DND-41 (cell line): ENCODE measurements around the gene RPS14.

Experiments
- EZH2 ChIP-seq: IDR thresholded peaks from 3 replicates; pipeline ENCODE4 v1.6.1; 2012; ENCODE audit warnings: borderline replicate concordance, low read depth, mild to moderate bottlenecking, moderate library complexity, low read length, inconsistent platforms; ENCODE audit not compliant: severe bottlenecking
- TF ChIP-seq, protein P1 (sequence below): IDR thresholded peaks from 2 replicates; pipeline ENCODE4 v1.5.1; 2012; ENCODE audit warnings: borderline replicate concordance, low read length, moderate library complexity, mild to moderate bottlenecking; ENCODE audit not compliant: poor library complexity, severe bottlenecking; ENCODE audit errors: extremely low read depth

DNA sequence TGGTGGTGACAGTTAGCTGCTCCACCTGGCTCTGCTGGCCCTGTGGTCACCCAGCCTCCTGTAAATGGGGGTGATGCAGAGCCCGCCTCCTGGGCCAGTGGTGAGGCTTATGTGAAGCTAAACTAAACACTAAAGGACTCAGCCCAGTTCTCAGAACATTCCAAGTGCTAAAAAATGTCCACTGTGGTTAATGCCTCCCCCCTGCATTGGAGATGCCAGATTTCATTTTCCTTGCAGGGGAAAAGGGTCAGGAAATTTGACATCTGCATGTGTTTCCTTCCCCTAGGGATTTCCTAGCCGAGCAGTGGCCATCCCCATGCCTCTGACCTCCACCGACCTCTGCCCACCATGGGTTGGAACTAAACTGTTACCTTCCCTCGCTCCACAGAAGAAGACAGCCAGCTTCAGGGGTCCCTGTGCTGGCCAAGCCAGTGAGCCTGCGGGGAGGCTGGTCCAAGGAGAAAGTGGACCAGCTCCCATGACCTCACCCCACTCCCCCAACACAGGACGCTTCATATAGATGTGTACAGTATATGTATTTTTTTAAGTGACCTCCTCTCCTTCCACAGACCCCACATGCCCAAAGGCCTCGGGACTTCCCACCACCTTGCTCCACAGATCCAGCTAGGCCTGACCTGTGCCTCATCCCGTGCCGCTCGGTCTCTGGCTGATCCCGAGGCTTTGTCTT, 49.9 kb downstream of the RPS14 start:
- TF ChIP-seq, protein P1, sequence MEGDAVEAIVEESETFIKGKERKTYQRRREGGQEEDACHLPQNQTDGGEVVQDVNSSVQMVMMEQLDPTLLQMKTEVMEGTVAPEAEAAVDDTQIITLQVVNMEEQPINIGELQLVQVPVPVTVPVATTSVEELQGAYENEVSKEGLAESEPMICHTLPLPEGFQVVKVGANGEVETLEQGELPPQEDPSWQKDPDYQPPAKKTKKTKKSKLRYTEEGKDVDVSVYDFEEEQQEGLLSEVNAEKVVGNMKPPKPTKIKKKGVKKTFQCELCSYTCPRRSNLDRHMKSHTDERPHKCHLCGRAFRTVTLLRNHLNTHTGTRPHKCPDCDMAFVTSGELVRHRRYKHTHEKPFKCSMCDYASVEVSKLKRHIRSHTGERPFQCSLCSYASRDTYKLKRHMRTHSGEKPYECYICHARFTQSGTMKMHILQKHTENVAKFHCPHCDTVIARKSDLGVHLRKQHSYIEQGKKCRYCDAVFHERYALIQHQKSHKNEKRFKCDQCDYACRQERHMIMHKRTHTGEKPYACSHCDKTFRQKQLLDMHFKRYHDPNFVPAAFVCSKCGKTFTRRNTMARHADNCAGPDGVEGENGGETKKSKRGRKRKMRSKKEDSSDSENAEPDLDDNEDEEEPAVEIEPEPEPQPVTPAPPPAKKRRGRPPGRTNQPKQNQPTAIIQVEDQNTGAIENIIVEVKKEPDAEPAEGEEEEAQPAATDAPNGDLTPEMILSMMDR = no peak
- TF ChIP-seq EZH2 = no peak
